OCI-M1 (cell line): ENCODE results near the gene ZNF334.
A peak's percentile ranks its signal among the peaks of the same experiment; 100 is the strongest.

Experiments used
- DNase-seq: peaks from one replicate; lab custom pipeline; 2025; lab: John Stamatoyannopoulos, UW

Gene ZNF334

DNA sequence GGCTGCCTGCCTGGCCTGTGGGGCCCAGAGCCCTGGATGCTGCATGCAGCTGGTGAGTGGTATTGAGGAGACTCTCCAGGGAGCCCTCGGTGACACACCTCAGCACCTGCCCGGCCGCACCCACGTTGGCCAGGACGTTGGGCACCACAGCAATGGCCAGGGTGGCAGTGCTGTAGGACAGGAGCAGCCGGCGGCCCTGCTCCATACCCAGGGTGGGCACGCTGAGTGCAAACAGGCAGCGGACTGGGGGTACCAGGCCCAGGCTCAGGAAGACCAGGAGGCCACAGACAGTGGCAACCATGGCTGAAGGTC is 32.4 kb upstream of the ZNF334 start:
- DNase-seq, result no peak

GRCh38 chr20:46545077-46545826 is 31.9 kb upstream of the ZNF334 start:
- peak; percentile 26 for DNase-seq

DNA sequence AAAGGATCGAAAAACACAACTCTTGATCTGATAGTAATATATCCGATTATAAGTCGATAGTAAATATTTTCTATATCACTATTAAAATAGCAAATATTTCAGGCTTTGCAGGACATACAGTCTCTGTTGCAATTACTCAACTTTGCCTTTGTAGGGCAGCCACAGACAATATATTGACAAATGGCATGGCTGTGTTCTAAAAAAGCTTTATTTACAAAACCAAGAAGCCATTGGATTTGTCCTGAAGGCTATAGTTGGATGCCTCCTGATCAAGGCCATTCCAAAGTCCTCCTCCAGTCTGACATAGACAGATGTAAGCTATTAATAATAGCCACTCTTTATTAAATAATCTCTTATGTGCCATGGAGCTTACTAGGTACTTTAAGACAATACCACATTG is 31.2 kb upstream of the ZNF334 start:
- peak; percentile 26 for DNase-seq

DNA sequence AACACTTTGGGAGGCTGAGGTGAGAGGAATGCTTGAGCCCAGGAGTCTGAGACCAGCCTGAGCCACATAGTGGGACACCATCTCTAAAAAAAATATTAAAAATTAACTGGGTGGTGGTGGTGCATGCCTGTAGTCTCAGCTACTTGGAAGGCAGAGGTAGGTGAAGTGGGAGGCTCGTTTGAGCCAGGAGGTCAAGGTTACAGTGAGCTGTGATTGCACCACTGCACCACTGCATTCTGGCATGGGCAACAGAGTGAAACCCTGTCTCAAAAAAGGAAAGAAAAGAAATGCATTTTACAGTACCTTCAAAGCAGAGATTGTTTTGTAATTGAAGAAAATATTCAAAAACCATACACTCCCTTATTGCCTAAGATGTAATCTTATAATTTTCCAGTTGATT is 30.6 kb upstream of the ZNF334 start:
- DNase-seq, result no peak

DNA sequence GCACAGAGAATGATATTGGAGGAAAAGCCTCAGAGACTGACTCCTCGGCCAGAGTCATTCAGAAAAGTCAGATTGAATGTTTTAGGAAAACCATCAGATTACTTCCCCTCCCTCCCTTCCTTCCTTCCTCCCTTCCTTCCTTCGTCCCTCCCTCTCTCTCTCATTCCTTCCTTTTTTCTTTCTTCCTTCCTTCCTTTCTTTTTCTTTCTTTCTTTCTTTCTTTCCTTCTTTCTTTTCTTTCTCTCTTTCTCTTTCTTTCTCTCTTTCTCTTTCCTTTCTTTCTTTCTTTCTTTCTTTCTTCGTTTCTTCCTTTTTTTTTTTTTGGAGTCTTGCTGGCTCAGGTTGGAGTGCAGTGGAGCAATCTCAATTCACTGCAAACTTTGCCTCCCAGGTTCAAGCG is 29.7 kb upstream of the ZNF334 start:
- DNase-seq, result no peak

DNA sequence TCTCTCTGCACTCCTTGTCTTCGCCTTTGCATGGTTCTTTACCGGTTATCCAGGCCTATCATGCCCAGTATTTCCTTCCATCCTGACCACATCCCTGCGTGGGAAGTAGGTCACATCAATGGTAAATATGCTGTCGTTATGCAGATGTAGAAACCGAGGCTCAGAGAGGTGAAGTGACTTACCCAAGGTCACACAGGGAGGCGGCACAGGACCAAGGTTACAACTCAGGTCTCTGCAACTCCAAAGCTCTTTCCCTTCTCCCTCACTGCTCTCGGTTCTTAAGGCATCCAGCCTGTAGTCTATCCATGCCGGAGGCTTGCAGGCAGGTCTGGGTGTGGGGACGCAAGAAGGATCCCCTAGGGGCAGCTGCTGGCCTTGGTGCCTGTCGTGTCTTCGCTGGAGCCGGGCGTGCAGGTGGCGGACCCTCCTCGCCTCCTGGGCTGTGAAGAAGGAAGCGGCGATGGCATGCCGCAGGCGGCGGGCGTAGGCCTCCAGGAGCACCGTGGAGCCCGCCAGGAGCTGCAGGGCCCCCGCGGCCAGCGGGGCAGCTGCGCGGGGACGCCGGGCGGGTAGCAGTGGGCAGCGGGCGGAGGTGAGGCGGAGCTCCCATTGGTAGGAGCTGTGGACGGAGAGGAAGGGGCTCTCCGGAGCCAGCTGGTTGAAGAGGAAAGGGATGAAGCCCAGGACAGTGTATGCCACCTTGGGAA is 28.0 kb upstream of the ZNF334 start:
- DNase-seq, result no peak

- no peak for DNase-seq
Measured at GRCh38 chr20:46539113-46539512, 25.8 kb upstream of the ZNF334 start.

GRCh38 chr20:46530640-46531039 is 17.3 kb upstream of the ZNF334 start:
- DNase-seq, result no peak

GRCh38 chr20:46523696-46524328 is 10.5 kb upstream of the ZNF334 start:
- DNase-seq, result peak; percentile 46

DNA sequence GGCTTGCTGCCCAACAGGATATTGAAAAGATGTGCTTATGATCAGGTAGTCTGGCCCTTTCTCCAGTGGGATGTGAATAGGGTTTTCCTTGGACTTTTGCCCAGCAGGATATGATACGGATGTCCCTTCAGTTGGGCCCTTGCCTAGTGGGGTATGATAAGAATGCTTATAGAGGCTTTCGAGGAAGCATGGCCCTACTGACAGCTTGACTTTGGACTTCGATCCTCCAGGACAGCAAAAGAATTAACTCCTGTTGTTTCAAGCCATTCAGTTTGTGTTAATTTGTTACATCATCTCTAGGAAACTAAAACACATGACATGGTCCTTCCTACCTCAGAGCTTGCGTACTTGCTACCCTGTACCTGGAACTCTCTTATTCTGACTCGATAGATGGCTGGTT is 9.7 kb upstream of the ZNF334 start:
- DNase-seq, result no peak

GRCh38 chr20:46520976-46521579 is 7.7 kb upstream of the ZNF334 start:
- peak; percentile 75 for DNase-seq

- no peak for DNase-seq
Measured at GRCh38 chr20:46520540-46520939, 7.2 kb upstream of the ZNF334 start.

- no peak for DNase-seq
Measured at GRCh38 chr20:46519471-46520068, 6.2 kb upstream of the ZNF334 start.

DNA sequence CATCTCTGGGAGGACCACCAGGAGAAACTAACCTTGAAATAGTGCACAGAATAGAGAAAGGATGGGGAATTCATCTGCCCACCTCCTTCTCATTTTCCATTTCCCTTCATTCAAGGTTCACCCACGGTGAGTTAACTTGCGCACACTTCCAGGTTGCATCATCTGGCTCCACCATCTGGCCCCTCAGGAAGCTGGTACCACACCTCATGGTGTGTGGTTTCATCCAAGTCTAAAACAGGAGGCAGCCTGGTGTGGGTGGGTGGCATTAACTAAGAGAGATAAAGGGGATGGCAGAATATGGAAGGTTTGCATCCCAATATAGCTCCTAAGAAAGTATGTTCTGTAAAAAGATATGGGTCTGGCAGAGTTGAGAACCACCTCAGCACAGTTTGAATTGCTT is 3.8 kb downstream of the ZNF334 start:
- DNase-seq, result no peak

DNA sequence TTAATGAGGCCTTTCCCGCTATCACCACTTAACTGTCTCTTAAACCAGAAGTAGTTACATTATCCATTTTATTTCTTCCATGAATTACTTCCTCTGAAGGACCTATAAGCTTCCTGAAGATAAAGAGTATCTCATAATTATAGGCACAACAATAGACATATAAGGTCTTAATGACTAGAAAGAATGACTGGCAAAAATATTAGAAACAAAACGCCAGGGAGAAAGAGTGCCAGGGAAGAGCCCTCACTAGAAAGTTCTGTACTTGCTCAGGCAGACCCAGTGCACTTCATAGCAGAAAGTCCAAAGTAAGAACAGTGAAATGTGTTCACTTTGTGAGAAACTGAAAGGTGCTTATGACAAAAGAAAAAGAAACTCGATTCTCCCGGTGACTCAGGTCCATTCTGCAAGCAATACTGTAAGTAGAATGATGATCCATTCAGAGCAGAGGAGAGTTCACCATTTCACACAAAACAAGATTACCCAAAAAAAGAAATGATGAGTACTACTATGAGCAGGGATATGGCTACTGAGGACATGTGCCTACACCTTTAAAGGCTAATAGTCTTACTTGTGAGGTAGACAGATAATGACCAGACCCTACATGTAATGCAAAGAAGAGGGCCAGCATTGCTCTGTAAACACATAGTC is 5.5 kb downstream of the ZNF334 start:
- DNase-seq, result no peak

GRCh38 chr20:46505506-46505905 is 7.9 kb downstream of the ZNF334 start:
- no peak for DNase-seq

DNA sequence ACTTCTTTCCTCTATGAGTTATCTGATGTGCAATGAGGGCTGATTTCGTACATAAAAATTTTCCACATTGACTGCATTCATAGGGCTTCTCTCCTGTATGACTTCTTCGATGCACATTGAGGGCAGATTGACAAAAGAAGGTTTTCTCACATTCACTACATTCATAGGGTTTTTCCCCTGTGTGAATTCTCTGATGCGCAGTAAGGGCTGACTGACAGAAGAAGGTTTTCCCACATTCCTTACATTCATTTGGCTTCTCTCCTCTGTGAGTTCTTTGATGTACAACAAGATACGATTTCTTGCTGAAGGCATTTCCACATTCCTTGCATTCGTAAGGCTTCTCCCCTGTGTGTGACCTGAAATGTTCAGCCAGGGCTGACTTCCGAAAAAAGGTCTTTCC is 11.4 kb downstream of the ZNF334 start:
- no peak for DNase-seq

DNA sequence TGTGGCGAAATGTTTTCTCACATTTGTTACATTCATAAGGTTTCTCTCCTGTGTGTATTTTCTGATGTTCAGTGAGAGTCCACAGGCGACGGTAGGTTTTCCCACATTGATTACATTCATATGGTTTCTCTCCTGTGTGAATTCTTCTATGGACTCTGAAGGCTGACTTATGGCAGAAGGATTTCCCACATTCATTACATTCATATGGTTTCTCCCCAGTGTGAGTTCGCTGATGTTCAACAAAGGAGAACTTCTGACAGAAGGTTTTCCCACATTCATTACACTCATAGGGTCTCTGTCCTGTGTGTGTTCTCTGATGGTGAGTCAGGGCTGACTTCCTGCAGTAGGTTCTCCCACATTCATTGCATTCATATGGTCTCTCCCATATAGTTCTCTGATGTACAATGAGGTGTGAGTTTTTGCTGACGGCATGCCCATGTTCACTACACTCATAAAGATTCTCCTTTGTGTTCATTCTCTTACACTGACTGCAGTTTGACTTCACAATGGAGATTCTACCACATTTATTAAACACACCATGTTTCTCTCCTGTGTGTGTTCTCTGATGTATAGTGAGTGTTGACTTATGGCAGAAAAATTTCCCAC is 11.9 kb downstream of the ZNF334 start:
- DNase-seq, result no peak

GRCh38 chr20:46494077-46494476 is 19.3 kb downstream of the ZNF334 start:
- no peak for DNase-seq

DNA sequence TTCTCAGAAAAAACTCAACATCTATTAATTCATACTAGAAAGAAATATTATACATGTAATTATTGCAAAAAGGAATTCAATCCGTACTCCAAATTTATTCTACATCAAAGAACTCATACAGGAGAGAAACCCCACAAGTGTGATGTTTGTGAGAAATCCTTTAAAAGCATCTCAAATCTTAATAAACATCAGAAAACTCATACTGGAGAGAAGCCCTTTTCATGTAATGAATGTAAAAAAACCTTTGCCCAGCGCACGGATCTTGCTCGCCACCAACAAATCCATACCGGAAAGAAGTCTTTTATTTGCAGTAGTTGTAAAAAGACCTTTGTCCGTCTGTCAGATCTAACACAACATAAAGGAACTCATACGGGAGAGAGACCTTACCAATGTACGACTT is 22.0 kb downstream of the ZNF334 start:
- no peak for DNase-seq

GRCh38 chr20:46488451-46488850 is 24.9 kb downstream of the ZNF334 start:
- no peak for DNase-seq

DNA sequence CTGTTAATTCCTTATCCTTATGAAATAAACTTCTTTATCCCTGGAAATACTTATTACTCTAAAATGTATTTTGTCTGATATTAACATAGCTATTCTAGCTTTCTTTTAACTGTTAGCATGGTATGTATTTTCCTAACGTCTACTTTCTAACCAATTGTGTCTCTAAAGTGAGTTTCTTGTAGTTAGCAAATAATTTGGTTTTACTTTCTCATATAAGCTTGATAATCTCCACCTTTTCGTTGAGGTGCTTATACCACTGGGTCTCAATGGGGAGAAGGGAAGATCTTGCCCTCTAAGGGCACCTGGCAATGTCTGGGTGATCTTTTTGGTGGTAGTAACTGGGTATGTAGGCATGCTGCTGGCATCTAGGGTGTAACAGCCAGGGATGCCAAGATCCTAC is 25.7 kb downstream of the ZNF334 start:
- DNase-seq, result no peak
